ENCODE data around the gene TNNI3K.

TNNI3K gene

DNA sequence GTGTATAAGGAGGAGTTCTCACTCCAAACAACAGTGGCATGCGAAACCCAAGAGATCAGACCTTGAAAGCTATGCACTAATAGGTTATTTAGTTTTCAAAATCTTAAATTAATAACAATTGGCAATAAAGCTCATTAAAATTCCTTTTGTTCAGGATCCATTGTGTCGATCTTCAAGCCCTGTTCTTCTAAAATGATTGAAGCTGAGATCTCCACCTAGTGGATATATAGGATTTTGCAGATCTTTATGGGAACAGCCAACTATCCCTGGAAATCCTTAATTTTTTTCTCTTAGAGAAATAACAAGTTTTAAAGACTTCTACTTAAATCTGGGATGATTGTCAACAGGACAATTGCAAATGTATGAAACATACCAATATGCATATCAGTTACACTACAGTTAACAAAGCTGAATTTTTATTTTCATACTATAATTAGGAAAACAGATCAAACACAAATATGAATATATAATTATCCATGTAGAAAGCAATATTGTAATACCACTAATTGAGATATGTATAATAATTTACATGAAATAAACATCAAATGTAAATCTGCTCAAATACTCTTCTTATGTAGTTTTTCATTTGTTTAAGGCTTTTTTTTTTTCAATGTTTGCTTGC lies 233.9 kb downstream of the TNNI3K start:
- ATAC-seq (no peak), DNase-seq (ENCODE audit: low spot score in 2 of 2) (no peak)
- Mint-ChIP-seq H3K36me3 (no peaks in the 10 kb centered on the region), H3K4me1 (no peaks in the 10 kb centered on the region), H3K4me3 (no peak overlapping the region), H3K27ac (no peak overlapping the region), H3K9me3 (no peaks in the 10 kb centered on the region)

DNA sequence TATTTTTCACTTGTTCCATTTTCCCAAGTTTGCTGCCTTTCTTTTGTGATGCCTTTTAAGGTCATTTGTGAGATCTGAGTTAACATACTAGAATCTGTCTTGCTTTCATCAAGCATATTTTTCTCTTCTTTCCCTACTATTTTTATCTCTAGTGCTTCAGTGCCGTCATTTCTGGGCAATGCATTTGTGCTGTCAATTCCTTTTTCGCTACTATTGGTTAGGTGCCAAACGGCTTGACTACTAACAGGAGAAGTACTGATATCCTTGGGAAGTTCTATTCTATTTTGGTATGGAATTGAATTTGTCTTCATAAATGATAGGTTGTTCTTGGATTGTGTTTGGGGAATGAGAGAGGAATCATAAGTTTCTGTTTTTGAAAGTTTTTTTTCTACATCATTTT lies 235.1 kb downstream of the TNNI3K start:
- no peak for DNase-seq (ENCODE audit: low spot score in 2 of 2)
- H3K36me3 Mint-ChIP-seq = no peaks in the 10 kb centered on the region
- H3K4me1 Mint-ChIP-seq = no peaks in the 10 kb centered on the region
- ATAC-seq = no peak
- no peaks in the 10 kb centered on the region for H3K9me3 Mint-ChIP-seq
- no peak overlapping the region for H3K27ac Mint-ChIP-seq
- H3K4me3 Mint-ChIP-seq = no peak overlapping the region

DNA sequence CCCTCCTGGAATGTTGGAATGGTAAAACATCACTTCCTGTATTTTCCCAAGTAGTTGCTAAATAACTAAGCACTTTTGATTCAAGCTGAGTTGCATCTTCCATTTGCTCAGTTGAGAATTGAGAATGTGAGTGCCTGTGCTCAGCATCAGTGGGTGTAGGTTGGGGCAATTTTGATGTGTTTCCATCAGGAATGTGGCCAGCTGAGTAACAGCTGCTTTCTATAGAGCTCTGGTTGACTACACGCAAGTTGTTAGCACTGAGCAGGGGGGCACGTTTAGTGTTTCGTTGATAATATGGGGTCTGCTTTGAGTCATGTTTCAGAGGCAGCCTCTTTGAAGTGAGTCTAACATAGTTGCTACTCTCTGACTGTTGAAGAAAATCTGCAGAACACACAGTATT lies 235.7 kb downstream of the TNNI3K start:
- Mint-ChIP-seq H3K4me3 (no peak overlapping the region), H3K9me3 (no peaks in the 10 kb centered on the region), H3K4me1 (no peaks in the 10 kb centered on the region), H3K36me3 (no peaks in the 10 kb centered on the region), H3K27ac (no peak overlapping the region)
- no peak for DNase-seq (ENCODE audit: low spot score in 2 of 2)
- ATAC-seq = no peak

DNA sequence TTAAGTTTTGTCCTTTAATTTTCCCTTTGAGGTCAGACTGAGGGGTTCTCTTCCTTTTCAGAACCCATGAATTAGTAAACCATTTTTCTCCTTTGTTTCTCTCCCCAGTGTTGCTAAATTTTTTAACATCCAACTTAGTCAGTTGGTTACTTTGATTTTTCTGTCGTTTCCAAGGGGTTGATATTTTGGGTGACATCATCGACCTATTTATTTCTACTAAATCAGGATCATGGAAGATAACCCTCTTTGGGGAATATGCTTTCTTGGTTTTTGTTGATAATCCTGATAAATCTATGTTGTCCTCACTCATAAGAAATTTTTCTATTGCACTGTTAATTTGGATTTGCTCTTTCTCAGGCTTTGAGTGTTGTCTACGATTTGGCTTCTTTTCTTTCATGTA lies 236.3 kb downstream of the TNNI3K start:
- H3K4me1 Mint-ChIP-seq = no peaks in the 10 kb centered on the region
- ATAC-seq (no peak), DNase-seq (ENCODE audit: low spot score in 2 of 2) (no peak)
- no peaks in the 10 kb centered on the region for H3K9me3 Mint-ChIP-seq
- H3K36me3 Mint-ChIP-seq = no peaks in the 10 kb centered on the region
- no peak overlapping the region for H3K4me3 Mint-ChIP-seq
- H3K27ac Mint-ChIP-seq = no peak overlapping the region

DNA sequence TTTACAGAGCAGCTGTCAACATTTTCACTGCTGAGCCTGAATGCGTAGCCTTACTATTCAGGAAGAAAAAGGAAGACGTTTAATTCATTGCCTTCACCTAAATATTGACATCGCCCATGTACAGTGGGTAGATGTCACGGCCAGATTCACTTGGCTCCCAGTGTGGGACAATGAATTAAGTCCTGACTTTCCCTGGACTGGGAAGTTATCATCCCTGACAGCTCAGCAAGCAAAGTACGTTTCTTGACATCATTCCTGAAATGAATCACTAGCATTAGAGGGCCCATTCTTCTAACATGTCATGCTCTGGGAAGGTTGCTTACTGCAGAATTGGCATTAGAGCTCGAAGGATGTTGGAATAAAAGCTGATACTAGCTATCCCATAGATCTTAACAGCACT lies 239.4 kb downstream of the TNNI3K start:
- DNase-seq (ENCODE audit: low spot score in 2 of 2) = no peak
- Mint-ChIP-seq H3K27ac (no peak overlapping the region), H3K9me3 (no peaks in the 10 kb centered on the region), H3K4me1 (no peaks in the 10 kb centered on the region), H3K4me3 (no peak overlapping the region), H3K36me3 (no peaks in the 10 kb centered on the region)
- ATAC-seq = no peak

DNA sequence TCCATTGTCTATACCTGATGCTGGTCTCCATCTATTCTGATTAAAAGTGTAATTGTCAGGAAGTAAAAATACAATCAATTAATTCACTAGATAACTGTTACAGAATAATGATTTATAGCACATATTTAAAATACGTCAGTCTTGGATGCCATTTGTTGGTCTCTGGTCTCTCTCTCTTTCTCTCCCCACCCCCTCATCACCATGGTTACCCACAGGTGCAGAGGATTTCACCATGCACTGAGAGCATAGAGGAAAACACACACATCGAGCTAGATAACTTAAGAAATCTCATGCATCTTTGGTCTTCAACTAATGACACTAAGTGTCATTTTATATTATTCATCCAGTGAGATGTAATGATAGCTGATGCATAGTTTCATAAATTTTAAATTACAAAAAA lies 243.8 kb downstream of the TNNI3K start:
- no peaks in the 10 kb centered on the region for H3K36me3 Mint-ChIP-seq
- ATAC-seq (no peak), DNase-seq (ENCODE audit: low spot score in 2 of 2) (no peak)
- H3K9me3 Mint-ChIP-seq = no peaks in the 10 kb centered on the region
- H3K4me3 Mint-ChIP-seq = no peak overlapping the region
- no peak overlapping the region for H3K27ac Mint-ChIP-seq
- no peaks in the 10 kb centered on the region for H3K4me1 Mint-ChIP-seq

DNA sequence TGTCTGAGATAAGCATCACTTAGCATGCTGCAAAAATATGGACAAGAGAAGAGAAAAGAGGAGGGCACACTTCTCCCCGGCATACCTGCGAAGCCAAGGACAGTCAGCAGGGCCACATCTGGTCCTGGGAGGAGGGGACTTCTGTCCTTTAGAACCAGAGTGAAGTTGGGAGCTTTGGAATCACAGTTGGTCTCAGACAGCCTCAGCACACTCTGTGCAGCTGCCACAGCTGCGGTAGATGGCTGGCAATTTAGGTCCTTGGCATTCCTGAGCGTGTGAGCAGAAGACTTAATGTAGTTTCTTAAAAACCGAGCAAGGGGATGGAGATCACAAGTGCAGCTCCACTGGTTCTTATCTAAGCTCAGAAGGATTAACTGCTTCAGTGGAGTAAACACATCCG lies 244.9 kb downstream of the TNNI3K start:
- DNase-seq (ENCODE audit: low spot score in 2 of 2) = no peak
- no peaks in the 10 kb centered on the region for H3K9me3 Mint-ChIP-seq
- H3K36me3 Mint-ChIP-seq = no peaks in the 10 kb centered on the region
- no peak overlapping the region for H3K4me3 Mint-ChIP-seq
- no peaks in the 10 kb centered on the region for H3K4me1 Mint-ChIP-seq
- no peak for ATAC-seq
- no peak overlapping the region for H3K27ac Mint-ChIP-seq

DNA sequence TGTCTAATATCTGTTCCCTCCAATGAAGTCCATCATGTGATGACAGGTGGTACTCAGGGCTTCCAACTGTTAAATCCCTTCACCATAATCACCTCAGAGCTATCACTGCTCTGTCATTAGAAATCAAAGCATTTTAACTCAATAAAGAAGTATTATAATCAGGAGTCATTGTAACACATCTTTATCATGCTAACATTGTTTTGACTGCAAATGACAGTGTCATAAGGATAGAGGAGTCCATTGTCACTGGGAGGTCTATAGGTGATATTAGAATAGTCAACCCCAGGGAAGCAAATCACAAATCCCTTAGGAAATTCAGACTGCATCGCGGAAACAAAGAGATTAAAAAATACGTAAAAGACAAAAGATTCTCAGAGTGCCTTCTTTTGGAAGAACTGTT lies 246.4 kb downstream of the TNNI3K start:
- Mint-ChIP-seq H3K36me3 (no peaks in the 10 kb centered on the region), H3K27ac (no peak overlapping the region), H3K9me3 (no peaks in the 10 kb centered on the region), H3K4me1 (no peaks in the 10 kb centered on the region), H3K4me3 (no peak overlapping the region)
- ATAC-seq = no peak
- DNase-seq (ENCODE audit: low spot score in 2 of 2) = no peak

DNA sequence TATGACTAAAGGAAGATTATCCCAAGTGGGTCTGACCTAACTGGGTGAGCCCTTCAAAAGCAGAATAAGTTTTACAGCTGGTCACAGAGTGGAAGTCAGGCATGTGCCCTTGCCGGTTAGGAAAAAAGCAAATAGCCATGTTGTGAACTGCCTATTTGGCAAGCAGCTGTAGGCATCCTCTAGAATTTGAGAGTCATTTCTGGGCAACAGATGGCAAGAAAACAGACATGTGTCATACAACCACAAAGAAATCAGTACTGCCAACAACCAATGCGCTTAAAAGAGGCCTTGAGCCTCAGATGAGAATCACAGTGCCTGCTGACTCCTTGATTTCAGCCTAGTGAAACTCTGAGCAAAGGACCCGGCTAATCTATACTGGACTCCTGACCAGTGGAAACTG lies 250.4 kb downstream of the TNNI3K start:
- Mint-ChIP-seq H3K4me3 (no peak overlapping the region), H3K4me1 (no peaks in the 10 kb centered on the region), H3K36me3 (no peaks in the 10 kb centered on the region), H3K27ac (no peak overlapping the region), H3K9me3 (no peaks in the 10 kb centered on the region)
- DNase-seq (ENCODE audit: low spot score in 2 of 2) (no peak), ATAC-seq (no peak)

DNA sequence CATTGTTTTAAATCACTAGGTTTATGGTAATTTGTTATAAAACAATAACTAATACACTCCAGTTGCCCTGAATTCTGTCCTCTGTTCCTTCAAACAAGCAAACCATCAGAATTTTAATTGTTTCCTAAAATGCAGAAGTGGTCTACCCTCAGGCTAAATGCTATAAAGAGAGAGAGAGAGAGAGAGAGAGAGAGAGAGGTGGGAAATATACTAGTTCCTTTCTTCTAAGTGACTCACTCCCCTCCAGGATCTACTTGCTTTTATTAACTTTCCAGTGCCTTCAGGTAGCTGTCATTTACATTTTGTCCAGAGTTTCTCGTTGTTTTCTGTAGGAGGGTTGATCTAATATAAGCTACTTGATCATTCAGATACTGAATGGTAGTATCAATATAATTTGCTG lies 250.8 kb downstream of the TNNI3K start:
- no peaks in the 10 kb centered on the region for H3K36me3 Mint-ChIP-seq
- no peaks in the 10 kb centered on the region for H3K9me3 Mint-ChIP-seq
- ATAC-seq (no peak), DNase-seq (ENCODE audit: low spot score in 2 of 2) (no peak)
- H3K4me3 Mint-ChIP-seq = no peak overlapping the region
- H3K27ac Mint-ChIP-seq = no peak overlapping the region
- H3K4me1 Mint-ChIP-seq = no peaks in the 10 kb centered on the region

DNA sequence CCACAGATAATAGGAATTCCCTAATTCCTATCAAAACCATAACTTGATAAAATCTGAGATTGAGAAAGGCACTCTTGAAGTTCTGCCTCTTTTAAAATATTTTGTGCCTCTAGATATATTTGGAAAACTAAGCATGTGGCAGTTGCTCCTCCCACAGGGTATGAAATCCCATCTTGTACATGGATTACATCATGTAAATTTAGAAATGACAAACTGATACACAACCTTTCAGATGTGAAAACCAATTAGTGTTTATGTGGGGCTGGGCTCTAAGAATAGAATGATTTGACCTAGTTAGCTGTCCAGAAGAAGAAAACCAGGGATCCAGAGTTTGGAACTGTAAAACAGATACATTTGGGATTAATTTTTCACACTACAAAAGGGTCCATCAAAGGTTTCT lies 261.5 kb downstream of the TNNI3K start:
- Mint-ChIP-seq H3K36me3 (no peaks in the 10 kb centered on the region), H3K4me1 (no peaks in the 10 kb centered on the region), H3K4me3 (no peak overlapping the region), H3K27ac (no peak overlapping the region), H3K9me3 (no peaks in the 10 kb centered on the region)
- DNase-seq (ENCODE audit: low spot score in 2 of 2) = no peak
- no peak for ATAC-seq

DNA sequence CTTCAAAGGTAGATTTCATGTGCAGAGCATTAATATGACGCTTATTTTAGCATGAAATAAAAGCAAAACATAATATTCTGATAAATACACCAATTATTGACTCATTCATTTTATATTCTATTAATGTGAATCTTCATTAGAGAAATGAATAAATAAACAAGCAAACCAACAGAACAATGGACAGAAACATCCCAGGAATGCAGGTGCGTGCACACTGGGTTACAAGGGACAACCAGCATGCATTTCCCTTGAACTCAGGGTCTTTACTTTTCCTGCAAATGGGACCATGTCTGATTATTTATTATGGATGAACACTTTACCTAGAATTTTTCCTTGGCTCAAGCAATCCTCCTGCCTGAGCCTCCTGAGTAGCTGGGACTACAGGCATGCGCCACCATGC lies 263.7 kb downstream of the TNNI3K start:
- ATAC-seq = no peak

DNA sequence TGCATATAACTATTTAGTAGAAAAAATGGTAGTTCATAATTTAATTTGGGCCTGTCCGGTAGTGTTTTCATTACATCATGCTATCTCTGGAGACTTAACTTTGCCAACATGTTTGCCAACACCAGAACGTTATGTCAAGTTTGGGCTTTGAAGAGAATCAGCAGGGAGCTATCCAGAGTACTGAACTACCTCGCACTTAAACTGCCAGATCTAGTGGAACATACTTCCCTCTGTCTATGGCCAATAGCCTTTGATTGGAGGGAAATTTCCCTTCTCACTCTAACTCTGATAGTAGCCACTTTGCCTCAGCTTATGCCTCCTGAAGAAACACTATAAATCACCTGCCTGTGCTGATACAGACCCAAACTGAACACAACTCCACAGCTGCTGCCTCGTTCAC lies 267.2 kb downstream of the TNNI3K start:
- H3K4me3 Mint-ChIP-seq = no peak overlapping the region
- H3K27ac Mint-ChIP-seq = no peak overlapping the region
- no peak for ATAC-seq
- H3K9me3 Mint-ChIP-seq = no peaks in the 10 kb centered on the region
- H3K4me1 Mint-ChIP-seq = no peaks in the 10 kb centered on the region
- DNase-seq (ENCODE audit: low spot score in 2 of 2) = no peak
- H3K36me3 Mint-ChIP-seq = no peaks in the 10 kb centered on the region

More for the DNA sequence above, 263.7 kb downstream of the TNNI3K start:
- Mint-ChIP-seq H3K9me3 (no peaks in the 10 kb centered on the region), H3K36me3 (no peaks in the 10 kb centered on the region), H3K27ac (no peak overlapping the region), H3K4me1 (no peaks in the 10 kb centered on the region), H3K4me3 (no peak overlapping the region)
- DNase-seq (ENCODE audit: low spot score in 2 of 2) = no peak

DNA sequence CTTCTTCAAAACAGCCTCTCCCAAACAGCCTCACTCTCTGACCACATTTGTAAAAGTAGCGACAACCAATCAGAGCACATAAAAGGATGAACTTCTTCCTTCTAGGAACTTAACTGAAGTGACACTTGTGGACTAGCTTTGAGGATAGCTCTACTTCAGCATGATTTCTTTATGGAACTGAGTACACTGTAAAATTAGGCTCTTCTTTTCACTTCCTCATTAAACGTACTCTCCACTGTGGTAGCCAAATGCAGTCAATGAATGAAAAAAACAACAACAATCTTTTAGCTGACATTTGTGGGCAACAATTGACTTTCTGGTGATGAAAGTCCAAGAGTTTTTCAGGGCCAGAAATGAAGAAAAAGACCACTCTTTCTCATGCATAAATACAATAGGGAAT lies 267.7 kb downstream of the TNNI3K start:
- Mint-ChIP-seq H3K4me1 (no peaks in the 10 kb centered on the region), H3K36me3 (no peaks in the 10 kb centered on the region), H3K27ac (no peak overlapping the region), H3K9me3 (no peaks in the 10 kb centered on the region), H3K4me3 (no peak overlapping the region)
- ATAC-seq (no peak), DNase-seq (ENCODE audit: low spot score in 2 of 2) (no peak)

DNA sequence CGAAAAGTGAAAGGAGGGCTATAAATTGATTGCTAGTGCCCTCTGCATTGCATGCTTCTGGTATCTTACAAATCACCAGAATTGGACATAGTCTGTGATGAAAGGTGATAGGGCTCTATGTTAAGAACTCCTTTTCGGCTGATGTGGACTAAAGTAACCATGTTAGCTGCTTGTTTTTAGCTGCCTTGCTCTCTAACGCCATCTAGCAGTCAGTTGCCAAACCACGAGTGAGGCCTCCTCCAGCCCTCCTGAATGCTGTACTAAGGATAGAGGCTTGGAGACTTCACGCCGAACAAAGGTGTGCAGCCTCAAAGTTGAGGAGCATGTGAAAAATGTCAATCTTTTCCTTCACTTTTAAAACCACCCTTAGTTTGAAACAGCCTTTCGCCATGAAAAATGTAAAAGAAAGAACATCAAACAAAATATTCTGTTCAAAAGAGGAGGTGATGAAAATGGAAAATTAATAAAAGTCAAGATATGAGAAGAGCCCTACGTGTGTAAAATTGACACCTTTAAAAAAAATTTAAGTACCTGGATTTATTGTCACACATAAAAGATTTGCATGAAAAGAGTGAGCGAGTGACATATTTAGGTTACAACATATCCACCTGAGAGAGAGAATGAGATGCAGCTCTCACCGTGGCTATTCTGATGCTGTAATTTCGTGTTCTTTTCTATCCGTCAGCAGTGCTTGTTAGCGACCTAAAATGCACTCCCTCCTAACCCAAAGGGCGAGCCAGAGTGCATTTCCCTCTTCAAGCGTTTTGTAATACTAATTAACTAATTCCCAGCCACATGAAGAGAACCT lies 269.1 kb downstream of the TNNI3K start:
- H3K36me3 Mint-ChIP-seq = no peaks in the 10 kb centered on the region
- H3K4me3 Mint-ChIP-seq = no peak overlapping the region
- ATAC-seq (peak; percentile 79), DNase-seq (ENCODE audit: low spot score in 2 of 2) (peak; percentile 24 to 64)
- H3K4me1 Mint-ChIP-seq = no peaks in the 10 kb centered on the region
- no peak overlapping the region for H3K27ac Mint-ChIP-seq
- no peaks in the 10 kb centered on the region for H3K9me3 Mint-ChIP-seq

DNA sequence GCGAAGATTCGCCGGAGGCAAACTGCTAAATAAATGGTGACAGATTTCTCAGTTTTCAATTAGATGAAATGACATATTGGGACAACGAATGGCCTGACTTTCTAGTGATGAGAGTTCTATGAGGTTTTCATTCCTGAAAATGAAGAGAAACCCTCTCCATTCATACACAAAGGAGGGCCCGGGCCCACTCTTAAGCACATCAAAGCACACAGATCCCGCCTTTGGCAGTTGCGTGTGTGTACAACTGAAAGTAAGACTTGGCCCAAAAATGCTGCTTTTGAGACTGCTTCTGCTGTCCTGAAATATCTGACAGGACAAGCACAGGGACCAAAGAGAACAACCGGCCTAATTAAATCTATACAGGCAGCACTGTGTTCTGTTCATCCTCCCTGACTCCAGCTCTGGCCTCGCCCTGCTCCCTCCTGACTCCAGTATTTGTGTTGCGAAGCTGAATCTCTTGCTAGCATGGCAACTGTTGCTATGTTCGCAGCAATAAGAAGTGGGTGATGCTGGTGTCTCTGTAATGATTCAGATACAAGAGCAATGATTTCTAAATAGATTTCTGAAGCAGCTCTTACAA lies 269.8 kb downstream of the TNNI3K start:
- DNase-seq (ENCODE audit: low spot score in 2 of 2) (no peak), ATAC-seq (no peak)
- H3K36me3 Mint-ChIP-seq = no peaks in the 10 kb centered on the region
- H3K9me3 Mint-ChIP-seq = no peaks in the 10 kb centered on the region
- H3K4me1 Mint-ChIP-seq = no peaks in the 10 kb centered on the region
- H3K27ac Mint-ChIP-seq = no peak overlapping the region
- H3K4me3 Mint-ChIP-seq = no peak overlapping the region

Data from stimulated activated effector memory CD8-positive, alpha-beta T cell treated with anti-CD3 and anti-CD28 coated beads, Interleukin-12 subunit alpha, Interleukin-12 subunit beta, amount 100 ng/mL, for 72 hours (primary cell).